IPS-18a (cell line): ENCODE results near the gene TAF11L4.
"Not testable (repeated sequence)": the region's sequence is repeated elsewhere in the genome, so short reads cannot be mapped to it uniquely, and the experiment has no call there.

Experiments
- H3K27ac ChIP-seq: one replicate; pipeline ENCODE4 v1.5.1; 2013; ENCODE audit warnings: low read length
- H3K27me3 ChIP-seq: one replicate; pipeline ENCODE4 v1.6.1; 2013; ENCODE audit warnings: mild to moderate bottlenecking, low read length; ENCODE audit not compliant: control insufficient read depth, insufficient read depth
- H3K36me3 ChIP-seq: one replicate; pipeline ENCODE4 v1.6.1; 2013; ENCODE audit warnings: low read depth, low read length; ENCODE audit not compliant: control insufficient read depth
- H3K4me1 ChIP-seq: one replicate; pipeline ENCODE4 v1.6.1; 2013; ENCODE audit warnings: low read depth, low read length; ENCODE audit not compliant: control insufficient read depth
- H3K4me3 ChIP-seq: one replicate; pipeline ENCODE4 v1.5.1; 2013; ENCODE audit warnings: low read length
- H3K9ac ChIP-seq: one replicate; pipeline ENCODE4 v1.6.1; 2013; ENCODE audit warnings: mild to moderate bottlenecking, low read length, moderate library complexity
- H3K9me3 ChIP-seq: one replicate; pipeline ENCODE4 v1.6.1; 2013; ENCODE audit warnings: low read depth, low read length; ENCODE audit not compliant: control insufficient read depth

Gene TAF11L4

GRCh38 chr5:17521501-17521900 is at the start of gene TAF11L4:
Gene TAF11L4, plus strand, starts transcription at chr5:17521801.
- not testable (repeated sequence) for H3K27me3 ChIP-seq, H3K9ac ChIP-seq, H3K4me1 ChIP-seq, H3K27ac ChIP-seq, H3K36me3 ChIP-seq, H3K9me3 ChIP-seq, H3K4me3 ChIP-seq

- H3K36me3 ChIP-seq, H3K27me3 ChIP-seq, H3K9ac ChIP-seq, H3K27ac ChIP-seq, H3K9me3 ChIP-seq, H3K4me1 ChIP-seq, H3K4me3 ChIP-seq: not testable (repeated sequence)
These were observed 46.5 kb upstream of the TAF11L4 start for GRCh38 chr5:17475064-17475463.

DNA sequence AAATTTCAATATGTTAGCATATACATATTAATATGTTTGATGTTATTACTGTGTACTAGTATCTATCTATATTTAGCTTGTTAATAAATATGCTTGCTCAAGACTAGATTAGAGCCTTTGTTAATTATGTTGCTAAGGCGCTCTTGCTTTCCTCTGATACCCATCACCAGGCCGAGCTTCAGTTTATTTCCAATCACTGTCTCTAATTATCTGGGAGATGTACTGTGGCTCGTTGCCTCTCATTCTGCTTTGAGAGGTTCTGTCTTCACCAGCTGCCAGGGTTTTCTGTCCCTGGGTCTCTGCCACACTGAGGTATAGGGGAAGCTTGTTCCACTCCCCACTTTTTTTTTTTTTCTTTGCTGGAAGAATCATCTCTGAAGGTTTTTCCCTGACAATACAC is 44.6 kb upstream of the TAF11L4 start:
- H3K27ac ChIP-seq: no peak overlapping the region
- H3K9me3 ChIP-seq: no peaks in the 10 kb centered on the region
- H3K9ac ChIP-seq: no peak overlapping the region
- H3K4me1 ChIP-seq: no peaks in the 10 kb centered on the region
- H3K36me3 ChIP-seq: no peaks in the 10 kb centered on the region
- H3K4me3 ChIP-seq: no peak overlapping the region
- no peaks in the 10 kb centered on the region for H3K27me3 ChIP-seq

DNA sequence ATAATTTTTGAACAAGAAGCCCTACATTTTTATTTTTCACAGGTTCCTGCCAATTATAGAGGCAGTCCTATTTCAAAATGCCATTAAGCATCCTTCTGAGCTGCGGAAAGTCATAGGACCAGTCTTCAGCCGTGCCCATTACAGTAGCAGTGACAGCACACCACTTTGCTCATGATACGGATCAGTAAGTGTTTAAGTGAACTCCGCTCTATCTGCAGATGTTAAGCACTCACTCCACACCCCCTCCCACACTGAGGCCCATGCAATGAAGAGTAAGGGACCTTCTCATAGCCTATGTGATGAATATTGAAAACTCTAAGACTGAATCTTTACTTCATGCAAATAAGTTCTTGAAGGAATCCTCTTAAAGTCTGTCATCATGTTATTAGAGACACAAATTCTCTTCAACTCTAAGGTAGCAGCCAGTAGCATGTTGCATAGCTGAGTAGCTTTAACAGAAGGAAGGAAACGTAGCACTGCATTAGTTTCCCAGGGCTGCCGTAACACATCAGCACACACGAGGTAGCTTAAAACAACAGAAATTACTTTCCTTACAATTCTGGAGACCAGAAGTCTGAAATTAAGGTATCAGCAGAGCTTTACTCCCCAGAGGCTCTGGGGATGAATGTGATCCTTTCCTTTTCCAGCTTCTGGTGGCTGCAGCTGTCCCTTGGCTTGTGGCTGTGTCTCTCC is 43.9 kb upstream of the TAF11L4 start:
- H3K9ac ChIP-seq: no peak overlapping the region
- H3K4me1 ChIP-seq: no peaks in the 10 kb centered on the region
- H3K9me3 ChIP-seq: no peaks in the 10 kb centered on the region
- H3K27me3 ChIP-seq: no peaks in the 10 kb centered on the region
- no peaks in the 10 kb centered on the region for H3K36me3 ChIP-seq
- no peak overlapping the region for H3K27ac ChIP-seq
- H3K4me3 ChIP-seq: no peak overlapping the region

DNA sequence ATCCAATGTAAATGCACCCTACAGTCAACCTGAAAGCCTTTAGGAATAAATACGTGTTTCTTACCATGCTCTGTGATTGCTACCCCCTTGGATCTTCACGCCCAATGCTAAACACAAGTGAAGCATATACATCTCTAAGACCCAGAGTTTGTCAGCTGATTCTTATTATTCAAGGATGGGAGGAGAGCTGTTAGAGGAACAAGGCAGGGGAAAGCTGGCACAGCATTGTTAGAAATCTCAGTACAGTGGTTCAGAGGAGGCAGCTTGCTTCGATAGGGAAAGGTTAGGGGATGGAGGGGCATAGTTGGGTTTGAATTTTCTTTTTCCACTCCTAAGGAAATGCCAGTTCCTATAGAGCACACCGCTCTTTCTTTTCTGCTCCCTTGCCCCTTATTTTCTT is 40.2 kb upstream of the TAF11L4 start:
- no peak overlapping the region for H3K27ac ChIP-seq
- H3K4me1 ChIP-seq: no peaks in the 10 kb centered on the region
- no peak overlapping the region for H3K4me3 ChIP-seq
- no peaks in the 10 kb centered on the region for H3K36me3 ChIP-seq
- no peaks in the 10 kb centered on the region for H3K9me3 ChIP-seq
- no peak overlapping the region for H3K9ac ChIP-seq
- H3K27me3 ChIP-seq: no peaks in the 10 kb centered on the region

DNA sequence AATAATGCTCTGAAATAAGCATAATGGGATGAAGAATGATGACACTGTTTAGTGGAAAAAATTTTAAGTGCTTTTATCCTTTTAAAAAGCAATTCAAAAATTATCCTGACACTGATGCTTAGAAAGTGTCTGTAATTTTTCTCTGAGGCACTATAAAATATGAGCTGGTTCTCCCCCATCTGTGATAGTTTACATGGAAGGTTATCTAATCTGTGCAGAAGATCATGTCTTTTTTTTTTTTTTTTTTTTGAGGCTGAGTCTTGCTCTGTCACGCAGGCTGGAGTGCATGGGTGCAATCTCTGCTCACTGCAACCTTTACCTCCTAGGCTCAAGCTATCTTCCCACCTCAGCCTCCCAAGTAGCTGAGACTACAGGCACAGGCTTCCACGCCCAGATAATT is 38.8 kb upstream of the TAF11L4 start:
- Histone ChIP-seq H3K27me3 (no peaks in the 10 kb centered on the region), H3K9me3 (no peaks in the 10 kb centered on the region), H3K36me3 (no peaks in the 10 kb centered on the region), H3K4me3 (no peak overlapping the region), H3K27ac (no peak overlapping the region), H3K4me1 (no peaks in the 10 kb centered on the region), H3K9ac (no peak overlapping the region)

DNA sequence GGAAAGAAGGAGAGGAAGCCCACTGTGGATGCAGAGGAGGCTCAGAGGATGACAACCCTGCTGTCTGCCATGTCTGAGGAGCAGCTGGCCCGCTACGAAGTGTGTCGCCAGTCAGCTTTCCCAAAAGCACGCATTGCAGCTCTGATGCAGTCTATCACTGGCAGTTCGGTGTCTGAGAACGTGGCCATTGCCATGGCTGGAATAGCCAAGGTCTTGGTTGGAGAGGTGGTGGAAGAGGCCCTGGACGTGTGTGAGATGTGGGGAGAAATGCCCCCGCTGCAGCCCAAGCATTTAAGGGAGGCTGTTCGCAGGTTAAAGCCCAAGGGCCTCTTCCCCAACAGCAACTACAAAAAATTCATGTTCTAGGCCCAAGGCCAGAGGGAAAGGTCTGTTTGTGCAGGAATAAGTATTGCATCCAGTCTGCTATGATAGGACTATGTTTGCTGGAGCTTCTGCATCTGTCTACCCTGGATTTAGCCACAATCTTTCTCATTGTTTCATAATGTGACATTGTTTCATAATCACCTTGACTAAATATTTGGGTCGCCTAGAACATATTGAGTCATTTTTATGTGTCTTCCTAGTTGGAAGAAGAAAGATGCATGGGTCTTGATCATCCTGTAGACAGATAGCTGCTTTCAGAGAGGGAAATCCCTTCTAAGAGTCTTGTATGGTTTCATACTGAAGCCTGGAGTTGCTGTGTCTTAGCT is 35.0 kb upstream of the TAF11L4 start:
- H3K4me3 ChIP-seq, H3K27me3 ChIP-seq, H3K9me3 ChIP-seq, H3K36me3 ChIP-seq, H3K4me1 ChIP-seq, H3K9ac ChIP-seq, H3K27ac ChIP-seq: not testable (repeated sequence)

DNA sequence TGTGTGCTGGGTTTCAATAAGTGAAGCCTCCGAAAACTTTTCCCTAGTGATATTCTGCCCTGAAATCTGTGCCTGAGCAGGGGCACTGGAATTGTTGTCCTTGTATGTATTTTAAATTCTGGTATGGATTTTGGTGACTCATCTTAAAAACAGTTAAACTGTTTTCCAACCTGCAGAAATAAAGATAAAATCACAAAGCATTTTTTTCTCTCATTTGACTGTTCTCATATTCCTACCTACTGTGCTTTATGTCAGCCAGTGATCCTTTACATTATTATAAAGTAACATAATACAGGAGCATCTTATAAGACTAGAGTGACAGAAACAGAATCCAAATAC is 34.5 kb upstream of the TAF11L4 start:
- H3K4me1 ChIP-seq: no peaks in the 10 kb centered on the region
- H3K9me3 ChIP-seq: no peaks in the 10 kb centered on the region
- H3K27me3 ChIP-seq: no peaks in the 10 kb centered on the region
- no peak overlapping the region for H3K4me3 ChIP-seq
- no peaks in the 10 kb centered on the region for H3K36me3 ChIP-seq
- no peak overlapping the region for H3K9ac ChIP-seq
- no peak overlapping the region for H3K27ac ChIP-seq

- not testable (repeated sequence) for H3K9ac ChIP-seq, H3K27ac ChIP-seq, H3K4me1 ChIP-seq, H3K36me3 ChIP-seq, H3K9me3 ChIP-seq, H3K4me3 ChIP-seq, H3K27me3 ChIP-seq
These were observed 30.3 kb upstream of the TAF11L4 start for GRCh38 chr5:17491257-17491656.

DNA sequence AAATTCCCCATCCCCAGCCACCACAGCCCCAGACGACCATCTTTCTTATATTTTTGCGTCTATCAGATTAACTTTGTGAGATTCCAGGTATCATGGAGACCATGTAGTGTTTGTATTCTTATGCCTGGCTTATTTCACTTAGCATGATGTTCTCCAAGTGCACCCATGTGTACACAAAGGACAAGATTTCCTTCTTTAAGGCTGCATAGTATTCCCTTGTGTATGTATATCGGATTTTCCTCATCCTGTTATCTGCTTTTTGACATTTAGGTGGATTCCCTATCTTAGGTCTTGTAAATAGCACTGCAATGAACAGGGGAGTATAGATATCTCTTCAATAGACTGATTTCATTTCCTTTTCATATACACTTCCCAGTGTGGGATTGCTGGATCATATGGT is 28.8 kb upstream of the TAF11L4 start:
- no peaks in the 10 kb centered on the region for H3K27me3 ChIP-seq
- no peak overlapping the region for H3K27ac ChIP-seq
- no peaks in the 10 kb centered on the region for H3K9me3 ChIP-seq
- H3K4me1 ChIP-seq: no peaks in the 10 kb centered on the region
- no peak overlapping the region for H3K9ac ChIP-seq
- H3K4me3 ChIP-seq: no peak overlapping the region
- no peaks in the 10 kb centered on the region for H3K36me3 ChIP-seq

DNA sequence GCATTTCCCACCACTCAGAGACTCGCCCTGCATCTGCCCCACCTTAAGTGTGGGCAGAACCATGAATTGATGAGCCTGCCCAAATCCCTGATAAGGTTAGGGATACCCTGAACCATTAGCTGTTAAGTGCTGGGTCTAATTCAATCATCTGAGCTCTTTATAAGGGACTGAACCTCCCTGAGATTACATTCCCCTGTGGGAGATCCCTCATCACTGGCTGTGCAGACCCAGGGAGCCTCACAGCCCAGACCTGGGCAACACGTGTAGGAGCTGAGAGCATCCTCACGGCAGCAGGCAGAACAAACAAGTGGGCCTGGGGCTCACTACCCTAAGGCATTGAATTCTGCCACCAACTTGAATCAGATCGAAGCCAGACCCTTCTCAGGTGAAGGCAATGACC is 24.2 kb upstream of the TAF11L4 start:
- no peaks in the 10 kb centered on the region for H3K4me1 ChIP-seq
- H3K36me3 ChIP-seq: no peaks in the 10 kb centered on the region
- no peak overlapping the region for H3K4me3 ChIP-seq
- H3K9ac ChIP-seq: no peak overlapping the region
- H3K9me3 ChIP-seq: no peaks in the 10 kb centered on the region
- no peaks in the 10 kb centered on the region for H3K27me3 ChIP-seq
- no peak overlapping the region for H3K27ac ChIP-seq

DNA sequence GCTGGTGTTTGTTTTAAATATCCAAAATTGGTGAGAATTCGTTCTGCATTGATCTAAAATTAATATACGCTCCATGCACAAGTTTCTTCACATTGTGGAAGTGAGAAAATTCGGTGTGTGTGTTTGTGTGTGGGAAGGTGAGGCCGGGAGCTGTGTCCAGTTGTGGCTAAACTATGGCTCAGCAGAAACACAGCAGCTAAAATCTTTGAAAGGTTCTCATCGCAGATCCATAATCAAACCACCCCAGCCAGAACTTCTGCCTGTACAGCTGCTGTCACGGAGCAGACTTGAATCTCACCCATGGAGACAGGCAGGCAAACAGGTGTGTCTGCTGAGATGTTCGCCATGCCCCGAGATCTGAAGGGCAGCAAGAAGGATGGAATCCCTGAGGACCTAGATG is 23.7 kb upstream of the TAF11L4 start, which contains the start of gene TAF11L2:
Gene TAF11L2, plus strand, starts transcription at position 301 of the 400 bp plus-strand sequence.
- H3K36me3 ChIP-seq, H3K9me3 ChIP-seq, H3K9ac ChIP-seq, H3K4me3 ChIP-seq, H3K4me1 ChIP-seq, H3K27me3 ChIP-seq, H3K27ac ChIP-seq: not testable (repeated sequence)
